HepG2 (cell line): ENCODE measurements around the gene PPP1R13B.

Experiments used
- CTCF ChIP-seq: sonication (generic); formaldehyde crosslinking; IDR thresholded peaks from 2 replicates; pipeline ENCODE4 v1.5.0; 2020; ENCODE audit warnings: mild to moderate bottlenecking, missing genetic modification reagents, moderate library complexity
- E2F2 ChIP-seq: sonication (generic); formaldehyde crosslinking; IDR thresholded peaks from 2 replicates; pipeline ENCODE4 v1.4.0; 2020; ENCODE audit warnings: missing genetic modification reagents, borderline replicate concordance
- HBP1 ChIP-seq: IDR thresholded peaks from 2 replicates; pipeline ENCODE4 v1.6.1; 2016; ENCODE audit warnings: low read depth, control low read depth
- MXD4 ChIP-seq: IDR thresholded peaks from 2 replicates; pipeline ENCODE4 v1.6.1; 2016; ENCODE audit warnings: mild to moderate bottlenecking, missing biosample characterization, missing genetic modification reagents
- NR2F6 ChIP-seq, 2 experiments: IDR thresholded peaks; 2 replicates each; pipeline ENCODE4 v1.6.1; 2016; ENCODE audit warnings: antibody characterized with exemption in 1 of 2, mild to moderate bottlenecking in 1 of 2
- PCBP1 ChIP-seq: fragments of 200-400 bp; formaldehyde crosslinking; IDR thresholded peaks from 2 replicates; pipeline ENCODE4 v1.6.1; 2017; ENCODE audit warnings: mild to moderate bottlenecking, low read depth, low read length, borderline replicate concordance
- ZBTB26 ChIP-seq: IDR thresholded peaks from 2 replicates; pipeline ENCODE4 v1.6.1; 2016; ENCODE audit warnings: missing compliant biosample characterization, missing genetic modification reagents, borderline replicate concordance
- ZFP41 ChIP-seq: sonication (generic); formaldehyde crosslinking; IDR thresholded peaks from 2 replicates; pipeline ENCODE4 v1.4.0; 2020; ENCODE audit warnings: mild to moderate bottlenecking, missing genetic modification reagents, borderline replicate concordance
- ZKSCAN5 ChIP-seq: sonication (generic); formaldehyde crosslinking; IDR thresholded peaks from 2 replicates; pipeline ENCODE4 v1.5.1; 2020; ENCODE audit warnings: mild to moderate bottlenecking, missing genetic modification reagents
- ZNF563 ChIP-seq: sonication (generic); formaldehyde crosslinking; IDR thresholded peaks from 2 replicates; pipeline ENCODE4 v1.8.0; 2022; ENCODE audit warnings: mild to moderate bottlenecking, moderate library complexity, missing genetic modification reagents
- ZNF749 ChIP-seq: sonication (generic); formaldehyde crosslinking; IDR thresholded peaks from 2 replicates; pipeline ENCODE4 v1.8.0; 2022; ENCODE audit warnings: mild to moderate bottlenecking, missing genetic modification reagents, moderate library complexity, borderline replicate concordance
- ZZZ3 ChIP-seq: sonication (generic); formaldehyde crosslinking; IDR thresholded peaks from 2 replicates; pipeline ENCODE4 v1.4.0; 2020; ENCODE audit warnings: missing genetic modification reagents, mild to moderate bottlenecking, borderline replicate concordance

- TF ChIP-seq MXD4 (no peak), CTCF (CRISPR knock-in tag) (no peak), ZFP41 (CRISPR knock-in tag) (no peak), NR2F6 (IDR thresholded peaks at IDR 0.05) (no peak), NR2F6 (CRISPR knock-in tag; IDR thresholded peaks at IDR 0.05) (no peak), ZKSCAN5 (CRISPR knock-in tag) (no peak), E2F2 (CRISPR knock-in tag) (no peak), ZZZ3 (CRISPR knock-in tag) (no peak), PCBP1 (no peak), ZNF563 (no peak), HBP1 (CRISPR knock-in tag) (no peak), ZNF749 (no peak), ZBTB26 (no peak)
Observed at GRCh38 chr14:103731481-103731880, 115.9 kb downstream of the PPP1R13B start.
